ENCODE measurements around the gene ANKS1B.
"Not testable (repeated sequence)": the region's sequence is repeated elsewhere in the genome, so short reads cannot be mapped to it uniquely, and the experiment has no call there.

The ANKS1B gene

DNA sequence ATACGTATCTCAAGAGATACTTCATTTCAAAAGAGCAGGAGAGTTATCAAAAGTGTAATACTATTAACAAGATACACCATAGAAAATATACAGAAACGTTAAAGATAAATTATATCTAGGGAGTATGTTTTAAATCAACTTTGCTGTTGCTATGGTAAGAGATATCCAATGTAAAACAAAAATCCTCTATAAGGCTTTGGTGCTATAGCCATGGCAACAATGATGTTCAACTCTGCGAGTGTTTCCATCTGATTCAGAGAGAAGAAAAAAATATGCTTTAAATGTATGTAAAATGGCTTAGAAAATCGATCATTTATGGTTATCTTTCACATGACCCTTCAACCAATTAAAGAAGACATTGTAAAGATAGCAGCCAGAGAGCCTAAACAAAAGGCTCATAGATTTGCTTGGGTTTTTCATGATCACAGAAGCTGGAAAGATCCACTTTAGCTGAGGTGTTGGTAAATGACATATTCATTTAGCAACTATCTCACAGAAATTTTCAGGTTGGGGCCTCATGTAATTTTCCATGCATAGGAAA is 724.2 kb downstream of the ANKS1B start:
- no peak for DNase-seq (ENCODE audit: low read depth)

DNA sequence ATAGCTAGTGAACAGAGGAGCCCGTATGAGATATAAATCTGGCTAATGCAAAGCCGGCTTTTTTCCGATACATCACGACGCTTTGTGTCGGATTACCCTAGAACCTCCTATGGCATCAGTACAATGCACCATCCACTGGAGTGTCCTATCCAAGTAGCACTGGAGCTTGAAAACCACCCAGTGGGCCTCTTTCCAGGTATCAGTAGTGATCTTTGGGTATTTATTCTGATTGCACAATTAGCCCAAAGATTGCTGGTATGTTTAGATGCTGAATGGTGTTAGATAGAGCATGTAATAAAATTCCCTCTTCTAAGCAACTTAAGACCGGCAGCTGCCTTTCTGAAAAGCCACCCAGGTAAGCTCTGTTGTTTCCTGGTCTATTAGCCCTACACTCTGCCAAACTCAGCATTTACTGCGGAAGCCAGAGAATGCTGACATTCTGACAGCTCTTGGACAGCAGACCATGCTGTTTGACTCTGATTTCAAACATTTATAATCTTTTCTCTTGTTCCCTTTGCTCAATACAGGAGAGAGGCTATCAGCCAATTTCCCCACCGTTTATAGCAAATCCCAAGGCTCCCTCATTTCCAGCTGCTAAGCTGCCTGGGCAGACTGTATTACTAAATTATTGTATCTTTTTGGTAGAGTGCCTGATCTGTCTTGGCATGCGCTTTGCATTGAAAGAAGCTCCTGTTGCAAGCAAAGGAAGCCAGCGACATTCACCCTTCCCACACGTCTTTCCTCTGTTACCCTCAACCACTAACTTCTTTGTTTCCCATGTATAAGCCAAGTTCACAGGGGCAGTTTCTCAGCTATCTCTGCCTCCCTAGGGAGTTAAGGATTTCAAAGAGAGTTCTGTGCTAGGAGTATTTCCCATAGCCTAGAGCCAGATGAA is 725.4 kb downstream of the ANKS1B start:
- no peak for DNase-seq (ENCODE audit: low read depth)

GRCh38 chr12:99257672-99258071 is 727.1 kb downstream of the ANKS1B start:
- no peak for DNase-seq (ENCODE audit: low read depth)

- no peak for DNase-seq (ENCODE audit: low read depth)
Observed at GRCh38 chr12:99253068-99253467, 731.7 kb downstream of the ANKS1B start.

GRCh38 chr12:99250091-99250490 is 734.6 kb downstream of the ANKS1B start:
- no peak for DNase-seq (ENCODE audit: low read depth)

- no peak for DNase-seq (ENCODE audit: low read depth)
Observed at GRCh38 chr12:99249543-99249942, 735.2 kb downstream of the ANKS1B start.

DNA sequence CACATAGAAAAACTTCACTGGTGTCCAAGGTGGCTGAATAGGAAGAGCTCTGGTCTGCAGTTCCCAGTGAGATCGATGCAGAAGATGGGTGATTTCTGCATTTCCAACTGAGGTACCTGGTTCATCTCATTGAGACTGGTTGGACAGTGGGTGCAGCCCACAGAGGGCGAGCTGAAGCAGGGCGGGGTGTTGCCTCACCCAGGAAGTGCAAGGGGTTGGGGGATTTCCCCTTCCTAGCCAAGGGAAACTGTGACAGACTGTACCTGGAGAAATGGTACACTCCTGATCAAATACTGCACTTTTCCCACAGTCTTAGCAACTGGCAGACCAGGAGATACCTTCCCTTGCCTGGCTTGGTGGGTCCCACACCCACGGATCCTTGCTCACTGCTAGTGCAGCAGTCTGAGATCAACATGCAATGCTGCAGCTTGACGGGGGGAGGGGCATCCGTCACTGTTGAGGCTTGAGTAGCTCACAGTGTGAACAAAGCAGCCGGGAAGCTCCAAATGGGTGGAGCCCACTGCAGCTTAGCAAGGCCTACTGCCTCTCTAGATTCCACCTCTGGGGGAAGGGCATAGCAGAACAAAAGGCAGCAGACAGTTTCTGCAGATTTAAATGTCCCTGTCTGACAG is 746.7 kb downstream of the ANKS1B start:
- not testable (repeated sequence) for DNase-seq (ENCODE audit: low read depth)

- no peak for DNase-seq (ENCODE audit: low read depth)
Observed at GRCh38 chr12:99235381-99235780, 749.4 kb downstream of the ANKS1B start.

- no peak for DNase-seq (ENCODE audit: low read depth)
Observed at GRCh38 chr12:99234702-99235101, 750.0 kb downstream of the ANKS1B start.

DNA sequence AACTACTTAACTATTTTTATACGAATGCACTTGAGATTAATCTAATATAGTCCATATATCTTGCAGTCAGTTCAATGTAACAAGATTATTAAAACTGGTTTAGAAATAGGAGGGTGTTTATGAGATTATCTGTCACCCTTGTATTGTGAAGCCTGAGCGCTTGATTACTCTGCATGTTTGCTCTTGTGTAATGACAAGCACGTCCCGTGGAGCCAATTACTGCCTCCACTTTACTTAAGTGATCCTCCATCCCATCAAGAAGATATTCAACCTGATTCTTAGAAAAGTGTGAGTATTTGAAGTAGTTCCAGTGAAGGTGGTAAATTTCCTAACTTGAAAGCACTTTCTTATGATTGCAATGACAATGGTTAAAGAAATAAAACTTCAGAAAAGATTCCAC is 752.4 kb downstream of the ANKS1B start:
- DNase-seq (ENCODE audit: low read depth): no peak

DNA sequence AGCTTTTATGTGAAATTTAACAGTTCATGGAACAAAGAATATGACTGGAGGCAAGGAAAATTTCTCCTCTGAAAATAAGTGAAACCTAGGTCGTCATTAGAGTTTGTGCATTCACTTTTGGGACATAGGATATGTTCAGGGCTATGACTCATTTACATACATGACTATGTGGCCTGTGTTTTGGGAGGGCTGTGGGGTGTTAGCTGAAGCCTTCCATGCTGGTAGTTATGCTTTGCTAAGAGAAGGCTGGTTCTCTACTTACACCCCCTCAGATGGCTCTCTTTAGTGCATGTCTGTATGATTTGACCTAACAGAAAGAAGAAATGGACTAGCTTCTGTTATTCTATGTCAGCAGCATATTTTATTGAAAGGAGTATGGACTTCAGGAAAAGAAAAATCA is 753.7 kb downstream of the ANKS1B start:
- DNase-seq (ENCODE audit: low read depth): no peak

- no peak for DNase-seq (ENCODE audit: low read depth)
Observed at GRCh38 chr12:99224237-99224636, 760.5 kb downstream of the ANKS1B start.

DNA sequence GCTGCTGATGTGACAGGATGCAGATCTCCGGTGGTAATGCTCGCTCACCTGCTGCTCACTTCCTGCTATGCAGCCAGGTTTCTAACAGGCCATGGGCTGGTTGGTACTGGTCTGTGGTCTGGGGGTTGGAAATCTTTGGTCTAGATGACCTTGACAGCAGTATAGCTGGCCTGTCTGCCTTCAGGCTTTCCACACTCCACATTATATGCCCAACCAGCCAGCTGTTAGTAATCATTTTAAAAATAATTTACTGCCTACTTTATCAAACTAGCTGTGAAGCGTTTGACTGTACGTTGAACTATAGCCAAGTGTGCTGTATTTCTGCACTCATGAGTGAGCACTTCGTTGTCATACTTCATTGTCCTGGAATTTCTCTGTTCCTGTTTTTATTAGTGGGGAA is 761.2 kb downstream of the ANKS1B start:
- no peak for DNase-seq (ENCODE audit: low read depth)

- DNase-seq (ENCODE audit: low read depth): no peak
Observed at GRCh38 chr12:99213047-99213446, 771.7 kb downstream of the ANKS1B start.

DNA sequence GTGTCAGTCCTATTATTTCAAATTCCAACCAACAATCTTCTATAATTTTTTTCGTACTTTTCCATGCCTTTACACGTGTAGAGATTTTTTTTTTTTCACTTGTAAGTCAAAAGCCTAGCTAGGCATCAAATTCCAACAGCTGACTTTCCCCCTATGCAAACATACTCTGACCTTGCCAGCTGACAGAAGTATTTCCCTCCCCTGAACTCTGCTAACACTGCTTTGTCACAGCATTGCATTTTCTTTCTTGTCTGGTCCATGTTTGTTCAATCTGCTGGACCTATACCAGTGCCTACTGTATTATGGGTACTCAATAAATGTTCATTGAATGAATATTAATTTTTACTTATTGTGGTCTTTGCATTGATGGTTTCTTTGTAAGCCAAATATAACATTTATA is 772.5 kb downstream of the ANKS1B start:
- no peak for DNase-seq (ENCODE audit: low read depth)

GRCh38 chr12:99205111-99205510 is 779.6 kb downstream of the ANKS1B start:
- DNase-seq (ENCODE audit: low read depth): no peak

DNA sequence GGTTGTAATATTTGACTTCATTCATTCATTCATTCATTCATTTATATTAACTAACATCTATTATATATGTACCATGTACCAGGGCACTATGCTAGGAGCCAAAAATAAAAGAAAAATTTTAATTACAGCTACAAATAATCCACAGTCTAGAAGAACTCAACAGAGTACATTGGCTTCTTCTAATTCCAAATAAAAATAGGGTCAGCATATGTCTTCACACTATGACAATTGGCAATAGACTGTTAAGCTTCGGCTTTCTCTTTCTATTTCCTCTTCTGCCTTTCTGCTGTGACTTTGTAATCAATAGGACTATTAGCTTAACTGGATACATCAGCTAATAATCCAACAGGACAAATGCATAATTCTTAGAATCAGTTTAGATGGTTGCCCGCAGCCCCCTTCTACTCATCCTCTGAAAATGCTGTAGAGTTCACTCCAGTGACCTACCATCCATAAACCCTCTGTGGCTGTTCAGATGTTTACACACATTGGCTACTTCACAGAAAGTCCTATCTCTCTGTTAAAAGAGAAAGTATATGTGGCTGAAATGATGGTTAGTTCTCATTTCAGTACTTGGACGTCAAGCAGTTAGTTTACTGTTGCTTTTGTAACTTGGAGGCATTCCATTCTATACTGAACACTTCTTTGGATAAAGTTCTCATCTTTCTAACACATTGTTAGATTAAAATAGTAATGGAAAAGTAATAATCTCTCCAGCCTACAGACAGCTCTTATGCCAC is 782.7 kb downstream of the ANKS1B start:
- no peak for DNase-seq (ENCODE audit: low read depth)

DNA sequence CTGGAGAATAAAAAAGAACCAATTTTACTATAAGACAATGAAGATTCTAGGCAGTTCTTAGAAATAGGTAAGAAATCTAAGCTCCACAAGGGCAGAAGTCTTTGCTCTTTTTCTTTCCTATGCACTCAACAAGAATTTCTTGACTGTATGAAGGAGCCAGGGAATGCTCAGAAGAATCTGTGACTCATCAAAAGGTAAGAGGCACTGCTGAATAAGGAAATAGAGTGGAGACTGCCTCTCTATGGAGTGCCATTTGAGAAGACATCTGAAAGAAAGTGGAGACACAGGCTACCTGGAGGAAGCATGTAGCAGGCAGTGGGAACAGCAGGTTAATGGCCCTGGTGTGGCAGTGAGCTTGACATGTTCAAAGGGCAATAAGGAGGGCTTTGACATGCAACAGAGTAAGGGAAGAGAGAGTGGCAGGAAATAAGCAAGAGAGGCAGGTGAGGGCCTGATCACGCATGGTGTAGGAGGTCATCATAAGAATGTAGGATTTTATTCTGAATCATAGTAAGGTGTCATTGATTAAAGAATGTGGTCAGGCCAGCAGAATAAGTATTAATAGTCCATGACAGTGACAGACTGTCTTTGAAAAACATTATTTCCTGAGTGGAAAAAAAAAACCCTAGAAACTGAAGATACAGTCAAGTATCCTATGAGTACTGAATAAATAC is 783.9 kb downstream of the ANKS1B start:
- no peak for DNase-seq (ENCODE audit: low read depth)

DNA sequence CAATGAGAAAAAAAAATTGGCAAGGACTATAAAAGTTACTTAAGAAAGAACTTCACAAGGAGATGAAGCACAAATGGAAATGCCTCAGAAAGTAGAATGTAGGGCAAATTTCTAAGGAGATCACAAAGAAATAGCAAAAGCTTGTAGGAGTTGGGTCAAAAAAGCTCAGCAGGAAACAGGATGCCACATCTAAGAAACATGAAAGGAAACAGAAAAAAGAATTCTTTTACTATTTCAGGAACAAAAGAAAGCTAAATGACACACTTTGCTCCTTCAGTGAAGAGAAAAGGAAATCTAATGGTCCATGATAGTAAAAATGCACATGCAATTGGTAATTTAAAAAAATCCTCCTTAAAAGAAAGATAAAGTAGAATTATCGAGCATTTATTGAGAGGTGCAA is 789.3 kb downstream of the ANKS1B start:
- no peak for DNase-seq (ENCODE audit: low read depth)

DNA sequence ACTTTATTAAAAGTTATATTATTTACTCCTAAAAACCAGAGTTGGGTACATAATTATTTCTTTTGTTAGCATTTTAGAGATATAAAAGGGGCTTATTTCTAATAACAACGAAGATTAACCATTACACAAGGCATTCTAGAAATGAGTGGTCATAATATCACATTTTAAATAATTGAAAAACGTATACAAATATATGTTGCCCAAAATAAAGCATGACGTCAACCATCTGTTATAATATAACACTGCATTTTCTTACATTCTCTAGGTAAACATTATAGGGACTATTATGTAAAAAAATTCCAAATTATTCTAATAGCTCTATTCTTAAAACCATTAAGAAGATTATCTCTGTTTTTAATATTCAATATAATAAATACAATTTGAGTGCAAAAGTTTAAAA is 792.2 kb downstream of the ANKS1B start:
- no peak for DNase-seq (ENCODE audit: low read depth)

GRCh38 chr12:99176871-99177270 is 807.9 kb downstream of the ANKS1B start:
- no peak for DNase-seq (ENCODE audit: low read depth)

DNA sequence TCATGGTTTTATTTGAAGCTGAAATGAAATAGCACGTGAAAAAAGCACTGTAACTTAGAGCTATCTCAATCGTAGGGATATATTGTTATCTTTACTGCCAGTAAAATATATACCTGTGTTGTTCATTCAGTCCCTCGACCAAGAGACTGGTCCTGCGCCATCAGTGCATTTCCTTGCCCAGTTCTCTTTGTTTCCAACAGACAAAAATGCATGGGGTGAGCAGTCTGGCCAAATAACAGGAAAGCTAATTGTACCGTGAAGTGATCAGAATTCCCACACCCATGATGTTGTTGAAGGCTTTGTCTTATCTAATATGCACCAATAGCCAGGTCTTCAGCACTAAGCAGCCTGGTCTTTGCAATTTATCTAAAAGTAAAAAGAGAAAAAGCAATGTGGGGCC is 814.3 kb downstream of the ANKS1B start:
- DNase-seq (ENCODE audit: low read depth): no peak

Measured in stimulated activated CD8-positive, alpha-beta memory T cell treated with anti-CD3 and anti-CD28 coated beads, Interleukin-7, amount 100 ng/mL, for 24 hours (primary cell).